DOHH2 (cell line): Measurements from ENCODE around the gene GMDS.

Experiments
- H3F3A ChIP-seq: fragments of 200-600 bp; sonication (generic), shearing (Covaris generic); 2 replicates; pipeline ENCODE4 v1.6.0; 2016; ENCODE audit warnings: antibody characterized with exemption, mild to moderate bottlenecking; ENCODE audit not compliant: control insufficient read depth, insufficient read depth
- H3K27ac ChIP-seq: fragments of 200-600 bp; sonication (generic); 2 replicates; pipeline ENCODE4 v1.5.1; 2014; ENCODE audit warnings: low read depth, mild to moderate bottlenecking, low read length, moderate library complexity
- H3K27me3 ChIP-seq: fragments of 200-600 bp; sonication (generic); 2 replicates; pipeline ENCODE4 v1.6.1; 2014; ENCODE audit warnings: mild to moderate bottlenecking, low read length, mixed read lengths; ENCODE audit not compliant: control insufficient read depth
- H3K36me3 ChIP-seq: fragments of 200-600 bp; sonication (generic); 2 replicates; pipeline ENCODE4 v1.6.1; 2014; ENCODE audit warnings: mild to moderate bottlenecking, low read length, moderate library complexity, mixed read lengths; ENCODE audit not compliant: control insufficient read depth
- H3K4me1 ChIP-seq: fragments of 200-600 bp; sonication (generic); 2 replicates; pipeline ENCODE4 v1.6.1; 2014; ENCODE audit warnings: mild to moderate bottlenecking, low read length, mixed read lengths; ENCODE audit not compliant: control insufficient read depth
- H3K4me2 ChIP-seq: fragments of 200-600 bp; sonication (generic); 2 replicates; pipeline ENCODE4 v1.6.0; 2014; ENCODE audit warnings: mild to moderate bottlenecking, low read length, moderate library complexity
- H3K4me3 ChIP-seq: fragments of 200-600 bp; sonication (generic); 2 replicates; pipeline ENCODE4 v1.5.1; 2014; ENCODE audit warnings: mild to moderate bottlenecking, low read length, mixed read lengths
- H3K79me2 ChIP-seq: fragments of 200-600 bp; sonication (generic); 2 replicates; pipeline ENCODE4 v1.6.1; 2014; ENCODE audit warnings: mild to moderate bottlenecking, low read length, mixed read lengths; ENCODE audit not compliant: control insufficient read depth
- H3K9me2 ChIP-seq: fragments of 200-600 bp; sonication (generic); replicated peaks from 2 replicates; pipeline ENCODE4 v1.6.1; 2014; ENCODE audit warnings: mild to moderate bottlenecking, low read length, mixed read lengths; ENCODE audit not compliant: control insufficient read depth
- H3K9me3 ChIP-seq: fragments of 200-600 bp; sonication (generic); 2 replicates; pipeline ENCODE4 v1.6.1; 2014; ENCODE audit warnings: antibody characterized with exemption, low read length, mixed read lengths; ENCODE audit not compliant: control insufficient read depth, insufficient read depth
- H4K20me1 ChIP-seq: fragments of 200-600 bp; sonication (generic); 2 replicates; pipeline ENCODE4 v1.6.0; 2014; ENCODE audit warnings: low read depth, mild to moderate bottlenecking, antibody characterized with exemption, low read length, moderate library complexity; ENCODE audit not compliant: control insufficient read depth, insufficient read depth
- EZH2phosphoT487 ChIP-seq: fragments of 200-600 bp; sonication (generic); IDR thresholded peaks from 2 replicates; pipeline ENCODE4 v1.6.1; 2017; ENCODE audit warnings: borderline replicate concordance, mild to moderate bottlenecking, antibody characterized with exemption, low read length, moderate library complexity, mixed read lengths
- TF ChIP-seq, protein P1 (sequence below): fragments of 200-600 bp; sonication (generic); IDR thresholded peaks from one replicate; pipeline ENCODE4 v1.5.1; 2014; ENCODE audit warnings: antibody characterized with exemption, mild to moderate bottlenecking, low read depth, low read length; ENCODE audit not compliant: poor library complexity, severe bottlenecking

The GMDS gene

DNA sequence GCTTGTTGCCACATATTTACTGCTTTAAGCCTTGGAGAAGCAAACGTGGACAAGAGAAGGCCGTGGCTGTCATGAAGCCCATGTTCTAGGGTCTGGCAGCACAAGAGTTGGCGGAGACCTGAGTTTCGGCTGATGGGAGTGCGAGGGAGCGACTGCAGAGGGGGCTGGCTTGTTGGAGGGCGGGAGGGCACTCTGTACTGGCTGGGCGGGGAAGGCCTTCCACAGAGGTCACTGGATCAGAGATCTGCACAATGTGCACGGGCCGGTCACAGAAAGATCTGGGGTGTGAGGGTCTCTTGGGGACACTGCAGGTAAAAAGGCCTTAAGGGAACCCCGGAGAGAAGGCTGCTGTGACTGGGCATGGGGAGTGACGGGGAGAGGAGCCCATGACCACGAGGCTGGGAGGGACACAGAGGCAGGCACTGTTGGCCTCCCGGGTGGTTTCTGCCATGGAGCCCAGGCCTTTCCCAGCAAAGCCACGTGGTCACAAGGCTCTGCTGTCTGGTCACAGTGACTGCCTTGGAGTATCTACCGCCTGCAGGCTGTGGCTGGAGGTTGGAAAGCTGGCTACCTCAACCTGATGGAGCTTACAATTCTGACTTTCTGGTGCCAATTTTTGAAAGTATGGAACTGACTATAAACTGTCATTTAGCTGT lies 611.9 kb downstream of the GMDS start:
- no peaks in the 10 kb centered on the region for H3K36me3 ChIP-seq
- H3K4me2 ChIP-seq, result no peak overlapping the region
- H4K20me1 ChIP-seq, result 0 out of 2 replicates have a peak, but pooled peaks cover 4% of the 10 kb centered on the region
- no peaks in the 10 kb centered on the region for H3K4me1 ChIP-seq
- H3K79me2 ChIP-seq, result no peaks in the 10 kb centered on the region
- H3K4me3 ChIP-seq, result no peak overlapping the region
- H3K27ac ChIP-seq, result no peak overlapping the region
- no peaks in the 10 kb centered on the region for H3K9me3 ChIP-seq
- H3F3A ChIP-seq, result no peaks in the 10 kb centered on the region
- H3K9me2 ChIP-seq, result no peaks in the 10 kb centered on the region
- no peak for TF ChIP-seq EZH2phosphoT487
- TF ChIP-seq, protein P1, sequence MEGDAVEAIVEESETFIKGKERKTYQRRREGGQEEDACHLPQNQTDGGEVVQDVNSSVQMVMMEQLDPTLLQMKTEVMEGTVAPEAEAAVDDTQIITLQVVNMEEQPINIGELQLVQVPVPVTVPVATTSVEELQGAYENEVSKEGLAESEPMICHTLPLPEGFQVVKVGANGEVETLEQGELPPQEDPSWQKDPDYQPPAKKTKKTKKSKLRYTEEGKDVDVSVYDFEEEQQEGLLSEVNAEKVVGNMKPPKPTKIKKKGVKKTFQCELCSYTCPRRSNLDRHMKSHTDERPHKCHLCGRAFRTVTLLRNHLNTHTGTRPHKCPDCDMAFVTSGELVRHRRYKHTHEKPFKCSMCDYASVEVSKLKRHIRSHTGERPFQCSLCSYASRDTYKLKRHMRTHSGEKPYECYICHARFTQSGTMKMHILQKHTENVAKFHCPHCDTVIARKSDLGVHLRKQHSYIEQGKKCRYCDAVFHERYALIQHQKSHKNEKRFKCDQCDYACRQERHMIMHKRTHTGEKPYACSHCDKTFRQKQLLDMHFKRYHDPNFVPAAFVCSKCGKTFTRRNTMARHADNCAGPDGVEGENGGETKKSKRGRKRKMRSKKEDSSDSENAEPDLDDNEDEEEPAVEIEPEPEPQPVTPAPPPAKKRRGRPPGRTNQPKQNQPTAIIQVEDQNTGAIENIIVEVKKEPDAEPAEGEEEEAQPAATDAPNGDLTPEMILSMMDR, result no peak
- no peaks in the 10 kb centered on the region for H3K27me3 ChIP-seq

DNA sequence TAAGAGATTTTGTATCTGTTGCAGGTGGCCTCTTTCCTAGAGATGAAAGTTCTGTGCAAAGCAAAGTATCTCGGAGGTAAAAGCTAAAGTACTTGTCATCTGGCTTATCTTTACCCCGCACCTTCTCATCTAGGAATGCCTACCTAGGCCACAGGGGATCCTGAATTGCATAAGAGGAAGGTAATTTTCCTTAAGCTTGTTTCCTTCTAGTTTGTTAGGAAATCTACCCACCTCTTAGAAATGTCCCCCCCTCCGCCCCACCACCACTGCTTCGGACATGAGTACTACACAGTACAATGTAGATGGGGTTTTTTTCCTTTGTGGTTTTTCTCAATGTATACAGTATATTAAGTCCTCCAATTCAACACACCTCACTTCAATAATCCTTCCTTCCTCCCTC lies 614.2 kb downstream of the GMDS start:
- Histone ChIP-seq H3K79me2 (no peaks in the 10 kb centered on the region), H3K27me3 (no peaks in the 10 kb centered on the region), H4K20me1 (peaks cover 4% of the 10 kb centered on the region; the same call in 1 of the 2 replicates), H3K4me1 (no peaks in the 10 kb centered on the region), H3K9me2 (no peaks in the 10 kb centered on the region), H3K4me2 (no peak overlapping the region), H3K36me3 (no peaks in the 10 kb centered on the region), H3K4me3 (no peak overlapping the region), H3K27ac (no peak overlapping the region), H3F3A (no peaks in the 10 kb centered on the region), H3K9me3 (no peaks in the 10 kb centered on the region)
- TF ChIP-seq EZH2phosphoT487, result no peak
- TF ChIP-seq, protein P1, result no peak

DNA sequence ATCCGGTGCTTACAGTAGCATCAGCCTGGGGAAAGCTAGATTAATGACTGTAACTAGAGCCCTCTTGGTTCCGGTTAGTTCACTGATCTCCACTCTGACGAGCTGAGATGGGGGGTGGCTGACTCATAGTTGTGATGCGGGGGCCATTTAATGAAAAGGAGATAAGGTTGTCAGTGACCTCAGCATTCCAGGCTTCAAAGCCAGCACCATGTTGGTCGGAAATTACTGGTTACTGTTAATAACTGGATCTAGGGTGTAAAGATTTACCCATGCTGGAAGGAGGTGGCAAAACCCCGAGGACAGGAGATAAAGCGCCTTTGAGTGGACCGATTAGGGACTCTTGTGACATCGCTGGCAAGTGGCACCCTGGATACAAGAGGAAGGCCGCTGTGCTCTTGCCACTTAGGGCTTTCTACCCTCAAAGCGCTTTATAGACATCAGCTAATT lies 614.6 kb downstream of the GMDS start:
- Histone ChIP-seq H3K9me2 (no peaks in the 10 kb centered on the region), H3F3A (no peaks in the 10 kb centered on the region), H3K27ac (no peak overlapping the region), H4K20me1 (peaks cover 4% of the 10 kb centered on the region; the same call in 1 of the 2 replicates), H3K4me1 (no peaks in the 10 kb centered on the region), H3K4me2 (no peak overlapping the region), H3K36me3 (no peaks in the 10 kb centered on the region), H3K9me3 (no peaks in the 10 kb centered on the region), H3K4me3 (no peak overlapping the region), H3K79me2 (no peaks in the 10 kb centered on the region), H3K27me3 (no peaks in the 10 kb centered on the region)
- TF ChIP-seq, protein P1, result no peak
